HG03066 (cell line): ENCODE data around the gene LPP.
"Not testable (repeated sequence)": the region's sequence is repeated elsewhere in the genome, so short reads cannot be mapped to it uniquely, and the experiment has no call there.

Experiments used
- ATAC-seq: cut with Tn5 transposase; IDR thresholded peaks from one replicate; pipeline ENCODE4 v1.9.1; 2021; ENCODE audit warnings: low read depth; ENCODE audit not compliant: unreplicated experiment

The LPP gene

GRCh38 chr3:188680189-188680588 is 526.2 kb downstream of the LPP start:
- ATAC-seq: no peak

DNA sequence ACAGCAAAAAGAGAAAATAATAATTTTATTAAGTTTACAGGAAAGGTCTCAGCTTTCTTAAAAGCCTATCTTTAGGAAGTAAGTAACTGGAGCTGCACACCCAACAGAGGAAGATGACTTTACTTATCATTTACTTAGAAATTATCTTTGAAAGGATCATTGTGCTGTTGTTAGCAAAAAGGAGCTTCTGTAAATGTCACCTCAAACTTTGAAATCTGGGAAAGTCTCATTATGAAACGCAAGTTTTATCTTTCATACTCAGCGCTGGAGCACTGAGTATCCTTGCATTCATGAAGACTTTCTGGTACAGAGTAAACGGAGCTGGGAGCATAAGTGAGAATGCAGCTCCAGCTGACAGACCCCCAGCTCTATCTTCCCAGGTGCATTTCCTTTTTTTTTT is 526.6 kb downstream of the LPP start:
- no peak for ATAC-seq

- no peak for ATAC-seq
These were observed 528.4 kb downstream of the LPP start for GRCh38 chr3:188682316-188682715.

- ATAC-seq: no peak
These were observed 529.1 kb downstream of the LPP start for GRCh38 chr3:188683032-188683521.

GRCh38 chr3:188684276-188684675 is 530.3 kb downstream of the LPP start:
- ATAC-seq: no peak

- no peak for ATAC-seq
These were observed 531.8 kb downstream of the LPP start for GRCh38 chr3:188685789-188686188.

- ATAC-seq: no peak
These were observed 532.4 kb downstream of the LPP start for GRCh38 chr3:188686324-188686723.

DNA sequence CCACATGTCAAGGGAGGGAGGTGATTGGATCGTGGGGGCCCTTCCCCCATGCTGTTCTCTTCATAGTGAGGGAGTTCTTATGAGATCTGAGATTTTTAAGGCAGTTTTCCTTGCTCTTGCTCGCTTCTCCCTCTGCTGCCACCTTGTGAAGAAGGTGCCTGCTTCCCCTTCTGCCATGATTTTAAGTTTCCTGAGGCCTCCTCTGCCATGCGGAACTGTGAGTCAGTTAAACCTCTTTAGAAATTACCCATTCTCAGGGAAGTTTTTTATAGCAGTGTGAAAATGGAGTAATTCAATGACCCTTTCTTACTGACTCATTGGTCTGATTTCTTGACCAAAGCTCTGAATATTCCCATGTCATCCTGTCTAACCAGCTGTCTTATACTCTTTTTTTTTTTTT is 533.4 kb downstream of the LPP start:
- ATAC-seq: no peak

DNA sequence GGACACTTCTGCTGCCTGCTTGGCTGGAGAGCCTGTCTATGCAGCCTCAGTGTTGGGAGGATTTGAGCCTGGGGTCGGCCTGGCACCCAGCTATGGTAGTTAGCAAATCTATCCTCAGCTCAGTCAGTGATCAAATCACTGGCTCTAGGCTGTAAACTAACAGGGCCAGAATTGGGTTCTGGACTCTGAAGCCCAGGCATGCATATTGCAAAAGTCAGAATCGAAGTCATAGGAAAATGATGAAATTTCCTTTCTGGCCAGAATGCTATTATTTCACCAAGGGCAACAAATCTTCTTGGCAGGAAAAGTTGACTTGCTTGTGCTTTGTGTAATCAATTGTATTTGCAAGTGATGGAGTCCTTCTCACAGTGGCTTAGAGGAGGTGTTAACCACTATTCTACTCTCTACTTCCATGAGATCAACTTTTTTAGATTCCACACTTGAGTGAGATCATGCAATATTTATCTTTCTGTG is 535.2 kb downstream of the LPP start:
- no peak for ATAC-seq

DNA sequence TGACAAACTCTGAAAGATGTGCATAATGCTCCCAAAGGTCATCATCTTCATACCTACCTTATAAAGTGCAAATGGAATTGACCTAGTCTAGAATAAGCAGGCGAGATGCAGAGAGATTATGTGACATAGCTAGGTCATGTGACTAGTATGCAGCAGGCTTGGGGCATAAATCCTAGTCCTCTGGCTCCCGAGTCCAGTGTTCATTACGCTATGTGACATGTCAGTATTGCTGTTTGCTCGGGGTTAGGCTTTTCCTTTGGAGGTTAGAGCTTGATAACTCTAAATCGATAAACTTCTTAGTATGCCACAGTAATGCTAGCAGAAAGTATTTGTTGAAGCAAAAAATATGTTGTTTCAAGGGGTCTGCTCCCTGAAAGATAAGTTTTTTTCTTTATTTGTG is 536.1 kb downstream of the LPP start:
- no peak for ATAC-seq

DNA sequence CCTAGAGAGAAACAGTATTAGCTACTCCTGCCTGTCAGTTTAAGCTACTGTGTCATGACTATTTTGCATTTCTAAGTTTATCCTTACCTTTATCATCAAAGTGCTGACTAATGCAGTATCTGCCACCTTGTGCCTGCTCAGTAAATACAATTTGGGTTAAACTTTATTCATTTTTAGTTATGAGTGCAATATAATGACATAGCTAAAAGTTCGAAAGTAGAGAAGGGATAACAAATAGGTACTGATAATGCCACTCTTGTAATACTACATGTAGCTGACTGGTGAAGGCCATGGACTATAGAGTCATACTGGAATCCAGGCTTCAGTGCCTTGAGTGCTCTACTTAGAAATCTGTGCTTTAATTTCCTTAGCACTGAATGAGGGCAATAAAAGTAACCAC is 537.0 kb downstream of the LPP start:
- ATAC-seq: no peak

GRCh38 chr3:188691665-188692064 is 537.7 kb downstream of the LPP start:
- no peak for ATAC-seq

- ATAC-seq: no peak
These were observed 538.7 kb downstream of the LPP start for GRCh38 chr3:188692700-188693099.

- ATAC-seq: no peak
These were observed 539.5 kb downstream of the LPP start for GRCh38 chr3:188693435-188693834.

DNA sequence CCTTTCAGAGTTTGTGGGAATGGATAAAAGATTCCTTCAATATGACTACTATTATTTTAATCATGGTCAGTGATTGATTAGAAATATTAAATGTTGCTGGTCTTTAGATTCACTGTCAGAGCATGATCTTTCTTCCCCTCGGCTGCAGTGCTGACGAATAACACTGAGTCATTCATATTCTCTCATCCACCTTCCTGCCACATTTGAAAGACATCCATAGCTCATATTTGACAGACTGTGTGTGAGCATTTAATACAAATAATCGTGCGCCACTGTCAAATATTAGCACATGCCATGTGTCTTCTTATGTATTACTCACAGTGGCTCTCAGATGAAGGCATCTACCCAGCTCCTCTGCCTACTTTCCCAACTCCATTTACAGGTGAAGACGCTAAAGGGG is 541.3 kb downstream of the LPP start:
- no peak for ATAC-seq

DNA sequence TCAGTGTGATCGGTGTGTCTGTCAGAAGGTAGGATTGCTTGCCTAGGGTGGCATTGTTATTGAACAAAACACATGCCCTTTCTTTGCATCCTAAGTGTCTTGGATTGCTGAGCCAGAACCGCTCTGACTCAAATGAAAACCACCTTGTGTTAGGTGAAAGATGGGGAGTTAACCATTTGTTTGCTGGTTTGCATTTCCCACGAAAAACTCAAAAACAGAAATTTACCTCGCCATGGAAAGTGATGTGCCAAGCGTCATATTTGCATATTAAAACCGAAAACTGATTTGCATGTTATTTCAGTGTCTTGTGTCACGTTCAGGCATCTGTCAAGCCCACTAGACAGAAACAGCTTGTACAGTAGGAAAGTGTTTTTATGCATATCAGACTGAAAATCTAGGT is 543.2 kb downstream of the LPP start:
- ATAC-seq: peak; percentile 73

DNA sequence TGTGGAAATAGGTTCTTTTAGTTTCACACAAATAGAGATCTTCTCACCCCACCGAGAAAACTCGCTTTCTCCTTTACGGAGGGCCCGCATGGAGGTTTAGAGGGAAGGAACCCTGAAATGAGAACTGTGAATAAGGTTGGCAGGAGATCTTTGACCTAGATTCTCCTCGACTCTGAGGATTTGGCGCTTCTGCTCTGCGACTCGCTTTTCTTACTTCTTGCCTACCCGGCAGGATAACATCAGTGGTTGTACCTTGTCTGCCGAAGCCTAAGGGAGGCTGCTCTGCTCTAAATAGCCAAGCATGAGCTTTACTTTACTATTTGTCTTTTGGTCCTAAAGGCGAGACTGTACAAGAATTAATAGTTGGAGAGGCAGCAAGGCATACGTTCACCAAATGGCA is 544.5 kb downstream of the LPP start:
- ATAC-seq: no peak

DNA sequence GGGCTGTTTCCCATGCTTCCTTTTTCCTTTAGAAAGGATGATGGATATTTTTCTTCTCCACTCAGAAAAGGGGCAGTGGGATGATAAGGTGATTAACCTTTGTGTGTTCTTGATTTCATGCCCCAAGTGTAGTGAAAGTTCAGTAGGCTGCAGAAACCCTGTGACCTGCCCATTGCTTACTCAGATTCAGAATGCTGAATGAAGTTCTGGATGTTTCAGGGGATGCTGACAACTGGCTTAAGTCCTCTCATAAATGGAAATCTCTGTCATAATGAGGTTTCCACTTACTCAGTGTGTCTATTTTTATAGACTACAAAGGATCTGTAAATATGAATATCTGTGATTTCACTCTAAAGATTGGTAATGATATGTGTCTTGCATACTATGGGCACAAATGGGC is 546.5 kb downstream of the LPP start:
- ATAC-seq: no peak

- no peak for ATAC-seq
These were observed 547.0 kb downstream of the LPP start for GRCh38 chr3:188700918-188701317.

GRCh38 chr3:188701485-188701969 is 547.6 kb downstream of the LPP start:
- no peak for ATAC-seq

DNA sequence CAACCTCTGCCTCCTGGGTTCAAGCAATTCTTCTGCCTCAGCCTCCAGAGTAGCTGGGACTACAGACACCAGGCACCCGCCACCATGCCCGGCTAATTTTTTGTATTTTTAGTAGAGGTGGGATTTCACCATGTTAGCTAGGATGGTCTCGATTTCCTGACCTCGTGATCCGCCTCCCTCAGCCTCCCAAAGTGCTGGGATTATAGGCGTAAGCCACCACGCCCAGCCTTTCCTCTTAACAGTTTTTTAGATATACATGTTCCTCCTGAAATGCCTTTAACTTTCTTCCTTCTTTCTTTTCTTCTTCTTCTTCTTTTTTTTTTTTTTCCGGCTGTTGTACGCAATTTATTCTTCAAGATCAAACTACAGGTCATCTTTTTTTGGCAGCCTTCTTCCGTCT is 548.1 kb downstream of the LPP start:
- not testable (repeated sequence) for ATAC-seq

- ATAC-seq: no peak
These were observed 552.2 kb downstream of the LPP start for GRCh38 chr3:188706176-188706575.

DNA sequence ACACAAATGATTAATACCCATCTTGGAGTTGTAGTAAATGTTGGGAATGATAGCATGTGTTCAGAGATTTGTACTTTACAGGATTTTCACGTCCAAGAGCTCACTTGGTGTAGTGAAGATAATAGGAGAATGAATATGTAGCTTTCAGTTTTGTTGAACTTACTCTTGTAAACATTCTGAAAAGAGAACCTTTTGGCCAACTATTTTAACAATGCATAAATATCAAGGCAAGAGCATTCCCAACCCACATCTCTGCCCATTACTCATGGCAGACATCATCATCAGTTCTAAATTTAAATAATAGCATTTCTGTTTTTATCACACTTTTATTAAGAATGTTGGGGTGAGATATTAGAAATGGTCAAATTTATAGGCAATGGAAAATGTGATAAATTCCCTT is 552.6 kb downstream of the LPP start:
- ATAC-seq: no peak
